ENCODE measurements around the gene DENND1A. TPM values are rescaled to one million over a fixed set of nuclear protein-coding genes. Genes with fewer than 3 reads are reported as not detected.

Gene DENND1A
- polyA plus RNA-seq, 1 donor: 24.5 TPM

DNA sequence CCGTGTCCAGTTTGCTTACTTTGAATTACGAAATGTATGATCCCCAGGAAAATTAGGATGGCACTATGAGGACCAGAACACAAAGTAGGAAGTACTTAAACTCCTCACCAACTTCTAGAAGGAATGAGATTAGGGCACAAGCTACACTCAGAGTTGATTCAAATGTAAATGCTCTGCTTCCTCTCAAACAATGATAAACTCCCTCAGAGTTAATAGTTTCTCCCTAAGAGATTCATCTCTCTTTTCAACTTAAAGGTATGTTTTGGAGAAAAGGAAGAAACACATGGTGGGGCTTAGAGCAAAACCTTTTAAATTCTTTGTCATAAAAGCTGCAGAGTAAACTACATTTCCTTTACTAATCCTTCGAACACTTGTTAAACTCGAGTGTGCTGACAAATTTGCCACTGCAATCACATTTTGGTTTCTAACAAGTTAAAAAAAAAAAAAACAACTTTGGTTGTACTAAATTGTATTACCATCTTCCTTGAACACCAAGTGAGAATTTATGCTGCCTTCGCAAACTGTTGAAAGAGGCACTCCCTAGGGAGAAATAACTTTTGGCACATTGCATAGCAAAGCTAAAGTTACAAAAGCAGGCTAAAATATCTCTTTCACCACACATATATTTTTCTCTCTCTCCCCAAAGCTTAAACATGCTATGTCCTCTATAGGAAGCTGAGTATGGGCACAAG lies 66.6 kb downstream of the DENND1A start:
- peak; percentile 34 for DNase-seq

DNA sequence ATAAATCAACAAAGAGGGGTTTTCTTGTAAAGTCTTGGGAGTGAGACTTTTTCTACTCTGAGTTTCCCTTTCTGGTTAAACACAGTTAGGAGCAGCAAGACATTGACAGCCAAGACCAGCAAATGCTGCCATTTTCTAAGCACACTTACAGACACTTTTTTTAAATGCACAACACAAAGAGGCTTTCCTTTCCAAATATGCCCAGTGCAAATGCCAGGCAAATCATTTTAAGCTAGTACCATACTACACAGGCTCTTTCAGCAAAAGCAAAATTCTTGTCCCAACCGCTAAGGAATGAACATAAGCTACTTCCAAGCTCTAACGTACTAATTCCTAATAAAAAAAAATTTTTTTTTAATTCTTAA lies 68.2 kb downstream of the DENND1A start:
- no peak for DNase-seq

DNA sequence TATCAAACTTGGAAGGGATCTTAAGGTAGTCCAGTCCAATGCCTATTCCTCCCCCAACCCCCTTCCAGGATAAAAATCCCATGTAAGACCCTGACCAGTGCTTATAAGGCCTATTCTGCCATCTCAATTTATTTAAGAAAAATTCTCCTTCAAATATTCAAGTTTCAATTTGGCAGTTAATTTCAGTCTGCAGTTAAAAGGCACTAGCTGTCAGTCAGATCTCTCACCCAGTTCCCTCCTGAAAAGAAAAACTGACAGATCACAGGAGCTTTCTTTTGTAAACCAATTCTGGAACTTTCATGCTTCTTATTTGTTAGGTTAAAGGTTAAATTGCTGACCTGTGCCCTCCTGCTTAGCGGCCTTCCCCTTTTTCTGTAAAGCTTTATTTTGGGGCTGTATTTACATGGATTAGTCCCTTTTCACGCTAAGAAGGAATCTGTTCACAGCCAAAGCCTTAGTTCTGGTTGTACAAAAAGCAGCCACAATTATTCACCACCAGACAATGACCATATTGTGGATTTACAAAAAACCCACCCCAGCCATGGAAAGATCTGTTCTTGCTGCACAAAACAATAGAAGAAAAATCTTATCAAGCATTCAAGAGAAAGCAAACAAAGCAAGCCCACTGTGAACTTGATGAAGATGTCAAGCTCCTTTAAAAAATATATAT lies 68.7 kb downstream of the DENND1A start:
- DNase-seq: no peak

DNA sequence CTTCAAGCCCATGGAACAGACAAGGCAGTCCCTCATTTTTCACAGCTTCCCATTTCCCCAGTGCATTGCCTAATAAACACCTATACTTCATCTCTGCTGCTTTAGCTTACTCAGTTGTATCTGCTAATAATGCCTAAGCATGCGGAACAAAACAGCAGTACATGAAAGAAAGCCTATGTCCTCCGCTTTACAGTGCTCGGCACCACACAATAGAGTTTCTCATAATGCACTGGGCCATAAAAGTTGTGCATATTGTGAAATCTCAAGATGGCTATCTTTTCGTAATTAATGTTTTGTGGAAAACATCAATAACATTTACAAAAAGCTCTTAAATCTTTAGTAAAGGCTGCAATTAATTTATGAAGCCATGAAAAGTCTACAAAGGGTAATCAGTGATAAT lies 69.3 kb downstream of the DENND1A start:
- no peak for DNase-seq

DNA sequence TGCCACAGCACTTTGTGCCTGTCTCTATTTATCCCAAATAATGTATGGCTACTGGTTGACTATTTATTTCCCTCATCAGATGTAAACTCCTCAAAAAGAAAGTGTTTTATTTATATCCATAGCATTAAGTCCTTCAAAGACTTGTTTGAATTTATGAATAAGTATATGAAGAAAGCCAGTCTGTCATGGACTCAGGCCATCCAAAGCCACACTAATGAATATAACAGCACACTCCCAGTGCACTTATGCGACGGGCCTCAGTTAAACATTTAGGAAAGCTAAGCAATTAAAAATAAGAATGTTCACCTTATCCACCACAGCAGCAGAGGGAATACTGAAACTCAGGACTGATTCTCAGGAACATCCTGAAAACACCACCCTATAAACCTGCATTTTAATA lies 77.5 kb downstream of the DENND1A start:
- DNase-seq: no peak

DNA sequence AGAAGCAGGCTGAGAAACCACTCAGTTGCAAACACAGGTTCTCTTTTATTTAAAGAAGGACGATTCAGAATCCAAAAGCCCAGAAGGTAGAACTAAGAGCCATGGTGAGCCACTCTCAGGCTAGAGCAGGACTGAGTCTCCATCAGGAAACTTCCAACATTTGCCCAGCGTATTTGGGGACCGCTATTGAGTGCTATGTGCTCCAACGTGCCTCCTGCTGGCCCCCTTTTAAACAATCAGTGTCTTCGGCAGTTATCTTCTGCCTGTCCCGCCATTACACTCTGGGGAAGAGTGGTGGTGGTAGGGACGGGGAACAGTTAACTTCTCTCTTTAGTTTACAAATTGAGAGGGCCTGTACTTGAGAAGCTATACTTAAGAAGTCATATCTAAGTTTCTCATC lies 78.1 kb downstream of the DENND1A start:
- no peak for DNase-seq

DNA sequence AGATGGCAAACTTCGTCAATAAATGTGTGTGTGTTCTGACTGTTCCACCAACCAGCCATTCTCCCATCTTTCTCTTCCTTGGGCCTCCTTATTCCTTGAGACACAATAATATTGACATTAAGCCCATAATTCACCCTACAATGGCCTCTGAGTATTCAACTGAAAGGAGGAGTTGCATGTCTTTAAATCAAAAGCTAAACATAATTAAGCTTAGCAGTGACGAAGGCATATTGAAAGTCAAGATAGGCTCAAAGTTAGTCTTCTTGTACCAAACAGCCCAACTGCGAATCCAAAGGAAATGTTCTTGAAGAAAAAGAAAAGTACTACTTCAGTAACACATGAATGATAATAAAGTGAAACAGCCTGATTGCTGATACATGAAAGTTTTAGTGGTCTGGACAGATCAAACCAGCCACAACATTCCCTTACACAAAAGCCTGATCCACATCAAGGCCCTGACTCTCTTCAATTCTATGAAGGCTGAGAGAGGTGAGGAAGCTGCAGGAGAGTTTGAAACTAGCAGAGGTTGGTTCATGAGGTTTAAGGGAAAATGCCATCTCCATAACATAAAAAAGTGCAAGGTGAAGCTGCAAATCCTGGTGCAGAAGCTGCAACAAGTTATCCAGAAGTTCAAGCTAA lies 81.4 kb downstream of the DENND1A start:
- DNase-seq: no peak

DNA sequence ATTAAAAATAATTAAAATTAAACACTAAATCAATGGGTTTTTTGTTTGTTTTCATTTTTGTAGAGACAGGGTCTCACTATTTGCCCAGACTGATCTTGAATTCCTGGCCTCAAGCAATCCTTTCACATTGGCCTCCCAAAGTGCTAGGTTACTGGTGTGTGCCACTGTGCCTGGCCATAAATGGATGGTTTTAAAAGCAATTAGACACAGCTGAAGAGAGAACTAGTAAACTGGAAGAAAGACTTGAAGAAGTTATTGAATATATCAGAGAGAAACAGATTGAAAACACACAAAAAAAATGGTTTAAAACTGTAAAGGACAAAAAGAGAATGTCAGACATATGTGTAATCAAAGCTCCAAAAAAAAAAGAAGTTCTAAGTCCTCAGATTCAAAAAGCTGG lies 83.0 kb downstream of the DENND1A start:
- no peak for DNase-seq

DNA sequence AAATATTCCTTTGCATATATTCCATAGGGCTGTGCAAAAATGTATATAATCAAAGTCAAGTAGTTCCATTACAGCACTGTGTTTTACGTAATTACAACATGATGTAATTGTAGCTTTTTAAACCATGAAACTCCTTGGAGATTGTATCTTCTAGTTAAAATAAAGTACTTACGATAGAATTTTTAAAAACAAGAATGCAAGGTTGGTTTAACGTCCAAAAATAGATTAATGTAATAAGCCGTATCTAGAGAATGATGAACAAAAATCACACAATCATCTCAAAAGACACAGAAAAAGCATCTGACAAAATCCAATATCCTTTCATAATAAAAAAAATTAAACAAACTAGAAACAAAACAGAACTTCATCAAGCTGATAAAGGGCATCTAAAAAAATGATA lies 86.2 kb downstream of the DENND1A start:
- no peak for DNase-seq

DNA sequence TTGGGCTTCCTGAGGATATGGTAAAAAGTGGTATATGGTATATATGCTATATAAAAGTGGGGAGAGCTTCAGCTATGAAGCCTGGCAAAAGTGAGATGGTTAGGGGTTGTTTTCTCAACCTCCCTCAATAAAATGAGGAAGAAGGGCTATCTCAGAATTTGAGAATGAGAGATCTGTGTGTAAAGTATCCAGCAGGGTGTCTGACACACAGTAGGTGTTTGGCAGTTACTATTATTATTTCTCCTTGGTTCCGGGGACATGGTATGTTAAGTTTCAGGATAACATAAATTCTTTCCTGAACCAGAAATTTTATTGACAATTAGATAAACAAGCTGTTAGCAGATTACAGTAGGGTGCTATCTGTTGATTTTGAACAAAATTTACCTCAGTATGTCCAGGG lies 94.1 kb downstream of the DENND1A start:
- DNase-seq: no peak

DNA sequence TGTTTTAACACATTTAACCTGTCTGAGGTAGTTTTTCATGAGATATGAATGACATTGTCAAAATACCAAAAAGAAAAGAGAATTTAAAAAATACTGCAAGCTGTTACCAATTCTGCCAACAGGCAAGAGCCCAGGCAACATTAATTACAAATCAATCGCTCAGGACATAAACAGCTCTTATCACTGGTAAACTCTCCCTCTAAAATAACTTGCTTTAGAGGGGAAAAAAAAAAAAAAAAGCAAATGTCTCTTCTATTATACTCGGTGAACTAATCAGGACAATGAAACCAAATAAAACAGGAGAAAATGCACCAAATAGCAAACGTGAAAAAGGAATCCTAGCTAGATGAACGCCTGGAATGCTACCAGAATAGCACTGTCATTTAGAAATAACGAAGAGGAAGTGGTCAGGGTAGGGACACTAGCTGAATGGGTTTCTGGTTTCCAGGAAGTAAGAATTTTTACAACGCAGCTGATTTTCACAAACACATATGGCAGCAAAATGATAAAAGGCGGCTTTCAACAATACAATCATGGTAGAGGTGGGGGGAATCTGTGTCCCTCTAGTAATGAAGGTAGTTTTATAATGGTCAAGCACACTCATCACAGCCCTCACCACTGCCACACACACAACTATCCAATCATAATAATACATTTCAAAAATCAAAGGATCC lies 94.9 kb downstream of the DENND1A start:
- peak; percentile 14 for DNase-seq

DNA sequence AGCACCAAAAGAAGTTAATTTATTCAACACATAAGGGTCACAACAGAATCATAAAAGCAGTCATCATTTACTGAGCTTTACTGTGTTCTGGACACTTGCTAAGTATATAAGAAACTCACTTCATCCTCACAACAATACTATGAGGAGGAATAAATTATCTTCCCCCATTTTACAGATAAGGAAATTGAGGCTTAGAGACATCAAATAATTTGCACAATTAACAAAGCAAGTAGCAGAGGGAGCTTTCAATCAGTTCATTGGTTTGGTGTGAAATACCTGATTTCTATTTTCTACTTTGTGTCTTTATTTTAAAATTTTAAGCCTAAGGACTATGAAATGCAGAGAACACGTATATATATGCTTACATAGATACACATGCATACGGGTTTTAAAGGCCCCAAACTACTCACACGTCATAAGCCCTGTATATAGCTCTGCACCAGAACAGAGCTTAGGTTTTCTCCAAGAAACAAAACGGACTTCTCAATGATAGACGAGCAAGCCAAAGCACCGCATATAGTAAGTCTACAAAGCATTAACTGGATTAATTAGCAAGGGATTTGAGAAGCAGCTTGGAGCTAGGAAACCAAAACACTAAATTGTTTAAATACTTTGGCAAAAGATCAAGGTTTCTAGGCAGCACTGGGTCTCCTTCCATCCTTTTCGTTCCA lies 95.6 kb downstream of the DENND1A start:
- DNase-seq: peak; percentile 15

DNA sequence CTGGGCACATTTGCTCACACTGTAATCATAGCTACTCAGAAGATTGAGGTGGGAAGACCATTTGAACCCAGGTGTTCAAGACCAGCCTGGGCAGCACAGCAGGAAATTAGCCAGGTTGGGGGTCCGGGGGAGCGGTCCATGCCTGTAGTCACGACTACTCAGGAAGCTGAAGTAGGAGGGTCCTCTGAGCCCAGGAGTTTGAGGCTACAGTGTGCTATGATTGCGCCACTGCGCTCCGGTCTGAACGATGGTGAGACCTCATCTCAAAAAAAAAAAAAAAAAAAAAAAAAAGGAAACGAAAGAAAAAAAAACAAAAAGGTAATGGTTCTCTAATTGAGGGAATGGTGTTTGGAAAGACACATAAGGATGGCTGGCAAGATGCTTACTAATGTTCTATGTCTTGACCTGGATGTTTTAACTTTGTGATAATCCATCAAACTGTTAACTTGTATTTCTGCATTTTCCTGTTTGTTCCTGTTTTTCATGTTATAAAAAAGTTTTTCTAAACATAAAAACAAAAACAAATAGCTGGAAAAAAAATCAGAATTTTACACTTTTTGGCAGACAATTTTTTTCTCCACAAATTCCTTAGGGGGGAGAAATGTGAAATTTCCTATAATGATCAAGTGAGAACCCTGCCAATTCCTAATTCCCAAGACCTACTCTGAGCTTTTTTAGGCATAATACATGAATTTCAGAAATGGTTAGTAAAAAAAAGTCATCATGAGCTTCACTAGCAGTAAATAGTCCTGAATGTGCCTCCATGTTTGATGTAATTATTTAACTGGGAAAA lies 96.9 kb downstream of the DENND1A start:
- DNase-seq: no peak

DNA sequence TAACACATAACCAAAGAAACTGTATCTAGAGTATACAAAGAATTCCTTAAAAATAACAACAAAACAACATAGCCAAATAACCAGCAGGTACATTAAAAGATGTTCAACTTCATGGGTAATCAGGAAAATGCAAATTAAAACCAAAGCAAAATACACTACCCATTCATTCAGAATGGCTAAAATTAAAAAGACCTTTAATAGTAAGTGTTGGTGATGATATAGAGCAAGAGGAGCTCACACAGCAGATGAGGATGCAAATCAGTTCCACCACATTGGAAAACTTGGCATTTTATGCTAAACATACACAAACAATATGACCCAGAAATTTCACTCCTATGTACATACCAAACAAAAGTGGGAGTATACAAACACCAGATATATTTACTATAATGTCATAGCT lies 97.8 kb downstream of the DENND1A start:
- no peak for DNase-seq

DNA sequence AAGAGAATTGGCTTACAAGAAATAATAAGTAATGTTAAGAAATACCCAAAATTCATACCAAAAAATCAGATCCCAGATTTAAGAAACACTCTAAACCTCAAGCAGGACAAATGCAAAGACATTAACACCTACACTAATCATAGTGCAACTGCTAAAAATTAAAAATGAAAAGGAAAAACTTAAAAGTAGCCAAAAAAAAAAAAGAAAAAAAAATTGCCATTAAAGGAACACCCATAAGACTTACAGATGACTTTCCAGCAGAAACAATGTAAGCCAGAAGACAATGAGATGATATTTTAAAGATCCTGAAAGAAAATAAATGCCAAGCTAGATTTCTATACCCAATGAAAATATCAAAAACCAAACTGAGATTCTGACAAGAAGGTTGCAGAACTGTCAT lies 101.5 kb downstream of the DENND1A start:
- DNase-seq: no peak

DNA sequence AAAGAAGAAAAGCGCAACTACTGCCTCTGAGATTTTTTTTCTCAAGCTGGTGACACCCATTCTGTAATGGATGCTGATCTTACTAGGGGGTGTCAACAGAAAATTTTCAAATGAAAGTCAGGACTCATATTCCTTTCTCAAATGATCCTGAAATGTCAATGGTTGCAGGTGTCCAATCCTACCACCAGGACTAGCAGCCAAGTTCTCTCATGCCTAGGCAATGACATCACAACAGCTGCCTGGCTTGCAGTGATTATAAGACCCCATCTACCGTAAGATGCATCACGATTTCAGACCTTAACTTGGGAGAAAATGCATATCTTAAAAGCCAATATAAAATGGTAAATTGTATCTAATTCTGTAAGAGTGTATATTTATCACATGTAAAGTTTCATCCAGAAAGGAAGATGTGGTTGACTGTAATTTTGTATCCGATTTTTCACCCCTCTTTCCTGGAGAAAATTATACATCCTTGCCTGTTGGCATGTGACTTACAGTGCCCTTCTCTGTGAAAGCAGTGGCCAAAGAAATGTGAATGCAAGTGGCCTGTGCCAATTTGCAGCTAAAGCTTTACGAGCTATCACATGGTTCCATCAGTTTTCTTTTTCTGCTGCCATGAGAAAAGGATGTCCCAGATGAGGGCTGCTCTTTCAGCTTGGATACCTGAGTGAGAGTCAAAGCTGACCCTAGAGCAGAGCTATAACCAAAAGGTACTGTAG lies 104.4 kb downstream of the DENND1A start:
- no peak for DNase-seq

DNA sequence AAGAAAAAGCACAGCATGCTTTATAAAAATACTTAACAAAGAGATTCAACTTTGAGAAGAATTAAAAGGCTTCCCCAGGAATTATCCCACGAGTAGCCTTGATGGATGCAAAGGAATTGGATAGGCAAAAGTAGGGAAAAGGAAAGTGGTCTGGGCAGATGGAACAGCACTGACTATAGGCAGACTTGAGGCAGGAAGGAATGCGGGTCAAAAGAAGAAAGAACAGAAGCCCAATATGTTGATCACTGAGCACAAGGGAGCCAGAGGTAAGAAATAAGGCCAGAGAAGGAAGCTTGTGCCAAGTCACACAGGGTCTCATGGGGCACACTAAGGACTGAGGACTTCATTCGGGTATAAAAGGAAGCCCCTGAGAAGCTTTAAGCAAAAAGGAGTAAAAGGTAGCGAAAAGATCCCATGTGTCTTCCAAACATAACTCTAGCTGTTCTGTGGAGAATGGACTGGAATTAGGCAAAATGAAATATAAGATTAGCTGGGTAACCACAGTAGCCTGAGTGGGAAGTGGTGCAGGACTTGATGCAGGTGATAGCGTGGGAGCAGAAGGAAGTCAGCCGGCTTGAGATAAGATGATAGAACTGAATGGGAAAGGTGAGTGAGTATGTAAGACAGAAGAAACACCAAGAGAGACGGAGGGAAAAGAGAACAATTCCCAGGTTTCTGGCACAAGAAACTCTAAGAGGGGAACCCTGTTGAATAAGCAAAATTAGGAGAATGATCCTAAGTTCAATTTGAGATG lies 106.6 kb downstream of the DENND1A start:
- no peak for DNase-seq

DNA sequence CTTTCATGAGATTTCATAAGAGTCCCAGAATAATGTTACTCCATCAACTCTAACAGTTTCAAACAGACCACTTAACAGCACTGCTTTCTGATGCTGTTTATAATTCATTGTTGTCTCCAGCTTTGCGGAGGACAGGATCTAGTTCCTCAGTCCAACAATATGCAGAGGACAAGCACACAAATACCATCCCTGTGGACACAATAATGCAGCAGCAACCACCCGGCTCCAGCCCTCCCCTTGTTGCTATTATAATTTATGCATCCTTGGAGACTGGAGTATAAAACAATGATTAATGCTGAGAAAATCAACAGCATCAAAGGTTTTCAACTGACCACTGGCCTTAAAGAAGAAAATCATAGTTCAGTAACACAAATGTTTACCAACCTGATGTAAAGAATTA lies 108.3 kb downstream of the DENND1A start:
- no peak for DNase-seq

DNA sequence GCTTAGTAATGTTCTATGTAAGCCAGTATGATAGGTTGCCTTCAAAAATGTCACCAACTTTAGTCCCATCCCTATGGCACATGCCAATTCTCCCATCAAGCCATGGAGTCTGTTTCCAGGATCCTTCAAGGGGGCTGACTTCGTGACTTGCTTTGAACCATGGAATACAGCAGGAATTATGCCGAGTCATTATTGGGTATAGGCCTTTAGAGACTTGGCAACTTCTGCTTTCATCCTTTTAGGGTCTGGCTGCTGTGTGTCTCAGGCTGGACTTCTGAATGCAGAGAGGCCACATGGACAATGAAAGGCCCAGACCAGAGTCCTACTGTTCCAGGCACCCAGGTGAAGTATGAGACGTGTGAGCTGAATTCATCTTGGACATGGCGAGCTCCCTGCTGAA lies 109.8 kb downstream of the DENND1A start:
- DNase-seq: no peak

DNA sequence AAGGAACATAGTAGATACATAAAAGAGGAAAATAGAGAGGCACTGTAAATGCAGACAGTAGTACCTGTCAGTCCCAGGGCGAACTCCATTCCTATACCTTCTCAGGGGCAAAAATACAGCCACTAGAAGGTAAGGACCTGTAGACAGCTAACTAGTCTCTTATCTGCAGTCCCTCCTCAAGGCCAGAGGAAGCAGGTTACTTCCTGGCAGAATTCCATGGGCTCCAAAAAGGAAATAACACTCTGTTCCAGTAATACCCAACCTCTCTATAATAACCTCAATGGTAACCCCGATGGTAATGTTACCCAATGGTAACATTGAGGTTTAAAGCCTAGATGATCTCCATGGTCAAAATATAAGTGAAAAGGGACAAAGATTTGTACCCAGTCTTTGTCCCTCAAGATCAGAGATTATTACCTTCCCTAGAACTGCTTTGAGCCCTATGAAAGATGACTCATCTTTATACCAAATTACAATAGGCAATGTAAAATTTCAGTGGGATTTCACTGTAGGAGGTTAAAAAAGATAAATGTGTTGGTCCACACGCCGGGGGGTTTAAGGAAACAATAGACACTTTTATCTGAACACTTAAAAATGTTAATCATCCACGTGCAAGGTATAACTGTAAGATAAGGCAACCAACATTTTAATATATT lies 113.0 kb downstream of the DENND1A start:
- no peak for DNase-seq

All from left kidney (tissue), 2 donors.